HCT116 (cell line): Measurements from ENCODE around the gene TP63. TPM values are rescaled to one million over a fixed set of nuclear protein-coding genes. Genes with fewer than 3 reads are reported as not detected.

Experiments used
- ATAC-seq: fragments of 200-7000 bp; cut with Tn5 transposase; 2 replicates; pipeline ENCODE4 v1.9.1; 2020; ENCODE audit warnings: mild to moderate bottlenecking, moderate library complexity
- BruUV-seq: library from RNA; stranded (reverse); fragments of 400-500 nt; replicated peaks from 2 replicates; lab custom pipeline; 2021; lab: Mats Ljungman, UMichigan
- CTCF ChIA-PET: fragments of 300-600 bp; sonication (Branson Sonifier 250); formaldehyde crosslinking; loops from one replicate; lab custom pipeline; 2021; ENCODE audit warnings: antibody characterized with exemption; lab: Charles Lee
- POLR2A ChIA-PET: fragments of 300-600, 350-600 bp; sonication (Branson Sonifier 250); formaldehyde crosslinking; loops from one replicate; lab custom pipeline; 2021; ENCODE audit warnings: antibody characterized with exemption; lab: Charles Lee
- RAD21 ChIA-PET, 2 experiments: fragments of 300-600 bp; sonication (Branson Sonifier 250); formaldehyde crosslinking; loops; one replicate each; lab custom pipeline; 2023; ENCODE audit warnings: low total read pairs in 2 of 2; ENCODE audit not compliant: uncharacterized antibody in 2 of 2, unreplicated experiment in 2 of 2, low non-redundant PET in 1 of 2; lab: Charles Lee
- DNase-seq: peaks from one replicate; pipeline ENCODE4 v3.0.0-alpha.2; 2010; ENCODE audit warnings: low read depth, low spot score
- H2AFZ ChIP-seq: fragments of 200-600 bp; shearing (Covaris generic), sonication (generic); 2 replicates; pipeline ENCODE4 v1.6.1; 2017; ENCODE audit warnings: low read depth, mixed run types, mixed read lengths, antibody characterized with exemption, low read length; ENCODE audit not compliant: poor library complexity, severe bottlenecking
- H3K27ac ChIP-seq: 2 replicates; pipeline ENCODE4 v1.5.1; 2012; ENCODE audit warnings: low read depth, low read length
- H3K27me3 ChIP-seq: fragments of 200-600 bp; sonication (generic); 2 replicates; pipeline ENCODE4 v1.6.1; 2016; ENCODE audit warnings: mixed run types, low read length, mixed read lengths; ENCODE audit not compliant: insufficient read depth
- H3K36me3 ChIP-seq, 2 experiments: fragments of 200-500 bp in 1 of 2; fragments of 200-600 bp in 1 of 2; sonication (Bioruptor generic) in 1 of 2; sonication (generic) in 1 of 2; 2 replicates each; pipeline versions ENCODE4 v1.5.1 to v1.6.1; 2014 to 2016; ENCODE audit warnings: low read length in 2 of 2, inconsistent platforms in 1 of 2, mixed read lengths in 1 of 2, mixed run types in 1 of 2; ENCODE audit not compliant: insufficient read depth in 2 of 2, control insufficient read depth in 1 of 2
- H3K4me1 ChIP-seq, 2 experiments: fragments of 200-600 bp in 1 of 2; sonication (generic) in 1 of 2; 2 replicates each; pipeline versions ENCODE4 v1.5.1 to v1.6.1; 2012 to 2017; ENCODE audit warnings: low read length in 2 of 2, inconsistent platforms in 1 of 2, mild to moderate bottlenecking in 1 of 2, mixed read lengths in 1 of 2, mixed run types in 1 of 2, moderate library complexity in 1 of 2; ENCODE audit not compliant: insufficient read depth in 2 of 2, control insufficient read depth in 1 of 2
- H3K4me2 ChIP-seq: fragments of 200-600 bp; sonication (generic); 2 replicates; pipeline ENCODE4 v1.6.1; 2017; ENCODE audit warnings: mixed run types, low read length, mixed read lengths
- H3K4me3 ChIP-seq, 2 experiments: fragments of 200-600 bp in 1 of 2; sonication (generic) in 1 of 2; replicated peaks in 1 of 2; 2 replicates each; pipeline ENCODE4 v1.5.1; 2011 to 2016; ENCODE audit warnings: low read length in 2 of 2, control low read depth in 1 of 2, low read depth in 1 of 2, mild to moderate bottlenecking in 1 of 2, mixed read lengths in 1 of 2, mixed run types in 1 of 2
- H3K79me2 ChIP-seq: fragments of 200-600 bp; sonication (generic); 2 replicates; pipeline ENCODE4 v1.6.1; 2017; ENCODE audit warnings: mild to moderate bottlenecking, mixed run types, low read length, moderate library complexity, mixed read lengths; ENCODE audit not compliant: insufficient read depth
- H3K9ac ChIP-seq: fragments of 200-600 bp; sonication (generic); 2 replicates; pipeline ENCODE4 v1.6.1; 2016; ENCODE audit warnings: low read length, mixed read lengths
- H3K9me2 ChIP-seq: fragments of 200-600 bp; sonication (generic), shearing (Covaris generic); 2 replicates; pipeline ENCODE4 v1.6.1; 2017; ENCODE audit warnings: mixed run types, mild to moderate bottlenecking, moderate library complexity; ENCODE audit not compliant: insufficient read depth
- H3K9me3 ChIP-seq, 2 experiments: fragments of 200-500 bp in 1 of 2; fragments of 200-600 bp in 1 of 2; sonication (Bioruptor generic) in 1 of 2; sonication (generic) in 1 of 2; 2 replicates each; pipeline ENCODE4 v1.6.1; 2014 to 2017; ENCODE audit warnings: low read length in 2 of 2, mixed read lengths in 2 of 2, inconsistent platforms in 1 of 2, low read depth in 1 of 2, mild to moderate bottlenecking in 1 of 2, mixed run types in 1 of 2, moderate library complexity in 1 of 2; ENCODE audit not compliant: control insufficient read depth in 1 of 2, insufficient read depth in 1 of 2
- H4K20me1 ChIP-seq: fragments of 200-600 bp; sonication (generic), shearing (Covaris generic); 2 replicates; pipeline ENCODE4 v1.6.1; 2017; ENCODE audit warnings: mixed run types, mild to moderate bottlenecking, moderate library complexity; ENCODE audit not compliant: insufficient read depth
- CBX3 ChIP-seq: IDR thresholded peaks from 2 replicates; pipeline ENCODE4 v1.6.1; 2012; ENCODE audit warnings: low read depth
- CEBPB ChIP-seq: IDR thresholded peaks from 2 replicates; pipeline ENCODE4 v1.6.1; 2012; ENCODE audit warnings: low read depth
- EGR1 ChIP-seq: IDR thresholded peaks from 2 replicates; pipeline ENCODE4 v1.6.1; 2012; ENCODE audit warnings: low read depth
- ELF1 ChIP-seq: IDR thresholded peaks from 2 replicates; pipeline ENCODE4 v1.6.1; 2012; ENCODE audit warnings: low read depth, borderline replicate concordance
- EZH2 ChIP-seq: fragments of 200-600 bp; sonication (generic); IDR thresholded peaks from 2 replicates; pipeline ENCODE4 v1.6.1; 2017; ENCODE audit warnings: antibody characterized with exemption, mixed run types
- EZH2phosphoT487 ChIP-seq: fragments of 200-600 bp; IDR thresholded peaks from 2 replicates; pipeline ENCODE4 v1.6.1; 2018; ENCODE audit warnings: antibody characterized with exemption, borderline replicate concordance
- FOSL1 ChIP-seq: IDR thresholded peaks from 2 replicates; pipeline ENCODE4 v1.6.1; 2012; ENCODE audit warnings: low read depth
- JUND ChIP-seq: IDR thresholded peaks from 2 replicates; pipeline ENCODE4 v1.6.1; 2012
- POLR2AphosphoS5 ChIP-seq: IDR thresholded peaks from 2 replicates; pipeline ENCODE4 v1.6.1; 2011; ENCODE audit warnings: mild to moderate bottlenecking, low read depth, low read length, moderate library complexity
- RAD21 ChIP-seq: IDR thresholded peaks from 2 replicates; pipeline ENCODE4 v1.6.1; 2012; ENCODE audit warnings: low read depth, mild to moderate bottlenecking
- SIN3A ChIP-seq: IDR thresholded peaks from 2 replicates; pipeline ENCODE4 v1.6.1; 2012; ENCODE audit warnings: low read depth
- SP1 ChIP-seq: IDR thresholded peaks from 2 replicates; pipeline ENCODE4 v1.6.1; 2012; ENCODE audit warnings: low read depth
- SRF ChIP-seq: IDR thresholded peaks from 2 replicates; pipeline ENCODE4 v1.6.1; 2012; ENCODE audit warnings: low read depth
- YY1 ChIP-seq: IDR thresholded peaks from 2 replicates; pipeline ENCODE4 v1.6.1; 2011; ENCODE audit warnings: low read length, low read depth, moderate library complexity, mild to moderate bottlenecking; ENCODE audit not compliant: insufficient replicate concordance; ENCODE audit errors: extremely low read depth
- ZFX ChIP-seq: fragments of 450-650 bp; IDR thresholded peaks from 2 replicates; pipeline ENCODE4 v1.6.1; 2017
- ZNF274 ChIP-seq: fragments of 200-500 bp; sonication (Bioruptor generic); IDR thresholded peaks from 2 replicates; pipeline ENCODE4 v1.6.1; 2014; ENCODE audit warnings: mild to moderate bottlenecking, low read depth, low read length, inconsistent platforms
- intact Hi-C: fragments of 100-400 bp; cut with micrococcal nuclease; formaldehyde crosslinking; loops from 2 replicates; pipeline ENCODE4 v1.10.0; 2022
- total RNA-seq: library from RNA; stranded (reverse); gene quantifications from one replicate; pipeline ENCODE4 v1.2.1, GENCODE V29; 2021; ENCODE audit not compliant: unreplicated experiment
- TF ChIP-seq, protein P1 (sequence below): IDR thresholded peaks from 2 replicates; pipeline ENCODE4 v1.6.1; 2012
- TF ChIP-seq, protein P2 (sequence below): IDR thresholded peaks from 2 replicates; pipeline ENCODE4 v1.6.1; 2012
- TF ChIP-seq, protein P3 (sequence below), 3 experiments: fragments of 200-600 bp in 1 of 3; sonication (generic) in 1 of 3; IDR thresholded peaks in 2 of 3; conservative IDR thresholded peaks in 1 of 3; 2 replicates each; pipeline ENCODE4 v1.5.1; 2012 to 2017; ENCODE audit warnings: low read depth in 2 of 3, low read length in 2 of 3, antibody characterized with exemption in 1 of 3, borderline replicate concordance in 1 of 3, control low read depth in 1 of 3, mild to moderate bottlenecking in 1 of 3, mixed read lengths in 1 of 3, mixed run types in 1 of 3, moderate library complexity in 1 of 3; ENCODE audit not compliant: insufficient read depth in 1 of 3

TP63 gene
- total RNA-seq, 1 experiment from 2014 or later, result not detected

DNA sequence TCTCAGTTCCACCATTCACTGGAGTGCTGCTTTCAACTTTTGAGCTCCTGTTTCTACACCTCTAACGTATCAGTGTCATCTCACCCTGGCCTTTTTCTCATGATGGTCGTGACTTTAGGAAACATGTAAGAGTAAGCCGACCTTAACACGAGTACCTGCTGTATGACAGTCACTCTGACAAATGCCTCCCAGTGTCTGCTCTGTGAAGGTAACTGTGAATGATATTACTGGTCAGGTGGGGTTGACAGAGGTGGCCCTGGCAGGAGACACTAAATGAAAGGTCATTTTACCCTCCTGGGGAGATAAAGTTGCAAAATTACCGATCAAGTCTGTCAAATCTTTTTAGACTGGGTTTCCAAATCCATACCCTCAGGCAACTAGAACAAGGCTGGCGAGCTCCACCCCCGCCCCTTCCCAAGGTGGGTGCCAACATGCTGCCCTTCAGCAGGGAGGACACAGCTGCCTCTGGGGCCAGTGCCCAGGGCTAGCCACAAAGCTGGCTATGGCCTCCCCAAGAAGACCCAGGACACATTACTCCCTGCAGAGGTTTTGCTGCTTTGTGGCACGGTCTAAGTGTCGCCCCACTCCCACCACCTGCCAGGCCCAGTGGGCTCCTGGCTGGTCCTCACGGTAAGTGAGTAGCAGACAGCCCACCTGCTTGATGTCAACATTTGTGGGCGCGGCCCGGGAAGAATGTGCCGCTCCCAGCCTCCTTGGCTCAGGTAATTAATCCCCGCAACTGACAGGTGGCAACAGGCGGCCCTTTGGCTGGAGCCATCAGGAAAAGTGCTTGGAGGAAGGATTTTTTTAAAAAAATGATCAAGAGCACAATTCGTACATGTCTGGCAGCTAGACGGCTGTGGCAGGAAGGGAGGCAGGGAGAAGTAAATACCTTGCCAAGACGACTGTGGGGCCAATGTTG, 211.8 kb downstream of the TP63 start:
- no TSS peak for BruUV-seq
- Histone ChIP-seq H3K4me3 (no peak overlapping the region), H3K9me2 (no peaks in the 10 kb centered on the region), H2AFZ (no peak overlapping the region), H3K4me2 (no peak overlapping the region), H3K9ac (no peak overlapping the region), H3K27me3 (no peaks in the 10 kb centered on the region), H3K79me2 (no peaks in the 10 kb centered on the region), H3K9me3 (no peaks in the 10 kb centered on the region), H3K36me3 (no peaks in the 10 kb centered on the region), H3K4me1 (peaks cover 0 to 4% of the 10 kb centered on the region in 2 experiments; a peak in 1 of 4 replicates), H4K20me1 (no peaks in the 10 kb centered on the region), H3K27ac (no peak overlapping the region)
- ChIA-PET POLR2A (no interaction called here), CTCF (no interaction called here), RAD21 (no interaction called here)
- ATAC-seq (no peak), DNase-seq (no peak)
- intact Hi-C loops, result no loop called here
- TF ChIP-seq SP1 (no peak), ELF1 (no peak), SRF (no peak), RAD21 (no peak), SIN3A (no peak), ZFX (no peak), JUND (no peak), EZH2phosphoT487 (no peak), CBX3 (no peak), YY1 (no peak), ZNF274 (no peak), EZH2 (no peak), POLR2AphosphoS5 (no peak), EGR1 (no peak), FOSL1 (no peak), CEBPB (no peak)
- TF ChIP-seq, protein P1, sequence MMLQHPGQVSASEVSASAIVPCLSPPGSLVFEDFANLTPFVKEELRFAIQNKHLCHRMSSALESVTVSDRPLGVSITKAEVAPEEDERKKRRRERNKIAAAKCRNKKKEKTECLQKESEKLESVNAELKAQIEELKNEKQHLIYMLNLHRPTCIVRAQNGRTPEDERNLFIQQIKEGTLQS, result no peak
- TF ChIP-seq, protein P2, sequence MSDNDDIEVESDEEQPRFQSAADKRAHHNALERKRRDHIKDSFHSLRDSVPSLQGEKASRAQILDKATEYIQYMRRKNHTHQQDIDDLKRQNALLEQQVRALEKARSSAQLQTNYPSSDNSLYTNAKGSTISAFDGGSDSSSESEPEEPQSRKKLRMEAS, result no peak
- TF ChIP-seq, protein P3, sequence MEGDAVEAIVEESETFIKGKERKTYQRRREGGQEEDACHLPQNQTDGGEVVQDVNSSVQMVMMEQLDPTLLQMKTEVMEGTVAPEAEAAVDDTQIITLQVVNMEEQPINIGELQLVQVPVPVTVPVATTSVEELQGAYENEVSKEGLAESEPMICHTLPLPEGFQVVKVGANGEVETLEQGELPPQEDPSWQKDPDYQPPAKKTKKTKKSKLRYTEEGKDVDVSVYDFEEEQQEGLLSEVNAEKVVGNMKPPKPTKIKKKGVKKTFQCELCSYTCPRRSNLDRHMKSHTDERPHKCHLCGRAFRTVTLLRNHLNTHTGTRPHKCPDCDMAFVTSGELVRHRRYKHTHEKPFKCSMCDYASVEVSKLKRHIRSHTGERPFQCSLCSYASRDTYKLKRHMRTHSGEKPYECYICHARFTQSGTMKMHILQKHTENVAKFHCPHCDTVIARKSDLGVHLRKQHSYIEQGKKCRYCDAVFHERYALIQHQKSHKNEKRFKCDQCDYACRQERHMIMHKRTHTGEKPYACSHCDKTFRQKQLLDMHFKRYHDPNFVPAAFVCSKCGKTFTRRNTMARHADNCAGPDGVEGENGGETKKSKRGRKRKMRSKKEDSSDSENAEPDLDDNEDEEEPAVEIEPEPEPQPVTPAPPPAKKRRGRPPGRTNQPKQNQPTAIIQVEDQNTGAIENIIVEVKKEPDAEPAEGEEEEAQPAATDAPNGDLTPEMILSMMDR (IDR thresholded peaks at IDR 0.05 in 2 of 3, conservative IDR thresholded peaks at IDR 0.05 in 1 of 3; ENCODE audit: borderline replicate concordance in 1 of 3, insufficient read depth in 1 of 3, low read depth in 2 of 3, low read length in 2 of 3), result no peak
